ENCODE data around the gene LRRC61. TPM values are rescaled to one million over a fixed set of nuclear protein-coding genes. Genes with fewer than 3 reads are reported as not detected.

Gene LRRC61
- polyA plus RNA-seq, 2 donors, result 5.2 to 8.3 TPM

DNA sequence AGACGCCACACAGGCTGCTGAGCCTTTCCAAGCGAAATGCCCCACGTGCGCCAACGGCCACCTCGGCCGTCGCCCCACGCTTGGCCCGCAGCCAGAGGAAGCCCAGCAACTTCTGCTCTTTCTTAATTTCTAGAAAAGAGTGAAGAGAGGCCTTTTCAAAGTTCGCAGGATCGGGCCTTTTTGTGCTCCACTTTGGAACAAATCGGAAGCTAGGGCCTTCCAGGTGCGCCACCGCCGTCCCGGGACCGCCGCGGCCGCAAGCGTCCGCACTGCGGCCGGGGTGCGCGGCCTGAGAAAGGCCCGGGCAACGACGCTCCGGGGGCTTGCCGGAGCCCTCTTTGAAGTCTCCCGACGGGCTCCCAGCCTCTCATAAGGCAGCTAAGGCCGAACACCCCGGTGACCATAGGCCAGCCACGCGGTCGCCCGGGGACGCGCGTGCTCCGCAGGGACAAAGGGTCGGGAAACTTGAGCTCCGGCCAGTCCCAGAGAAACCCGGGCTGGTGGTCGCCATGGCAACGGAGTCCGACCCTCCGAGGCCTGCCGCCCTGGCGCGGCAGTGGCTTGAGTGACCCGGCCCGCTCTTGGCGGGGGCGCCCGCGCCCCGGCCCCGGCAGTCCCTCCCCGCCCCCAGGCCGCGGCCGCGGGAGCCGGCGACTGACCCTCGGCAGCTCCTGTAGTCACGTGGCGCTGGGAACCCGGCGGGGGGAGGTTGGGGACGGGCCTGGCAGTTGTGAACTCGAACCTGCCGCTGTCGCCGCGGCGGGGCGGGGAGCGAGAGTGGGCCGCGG, 45.1 kb downstream of the LRRC61 start, which contains the start of gene REPIN1:
TSS of gene REPIN1 (plus strand) at position 727 of the 788 bp plus-strand sequence. CDS start 890 bp downstream, outside the sequence.
- H3K27me3 ChIP-seq (ENCODE audit: control insufficient read depth in 1 of 2, insufficient read depth in 2 of 2, low read length in 2 of 2), result no peaks in the 10 kb centered on the region
- no peaks in the 10 kb centered on the region for H3K9me3 ChIP-seq (ENCODE audit: control insufficient read depth in 2 of 2, insufficient read depth in 1 of 2, low read depth in 1 of 2, low read length in 1 of 2)
- H3K27ac ChIP-seq (ENCODE audit: low read depth in 2 of 2, low read length in 1 of 2), result peak within 1 kb of the TSS; percentile 90
- WGBS, 2 donors, result 1% methylated on average over 81 to 85 of the region's 85 CpGs
- H3K4me1 ChIP-seq (ENCODE audit: control insufficient read depth in 2 of 2, insufficient read depth in 2 of 2, low read length in 1 of 2), result peaks cover 6 to 25% of the 10 kb centered on the region in 2 donors
- peak within 1 kb of the TSS; percentile 85 to 94 for H3K4me3 ChIP-seq (ENCODE audit: low read depth in 1 of 2, low read length in 2 of 2)
- H3K36me3 ChIP-seq (ENCODE audit: control insufficient read depth in 2 of 2, insufficient read depth in 2 of 2, low read length in 1 of 2), result peaks cover 0 to 19% of the 10 kb centered on the region in 2 donors

DNA sequence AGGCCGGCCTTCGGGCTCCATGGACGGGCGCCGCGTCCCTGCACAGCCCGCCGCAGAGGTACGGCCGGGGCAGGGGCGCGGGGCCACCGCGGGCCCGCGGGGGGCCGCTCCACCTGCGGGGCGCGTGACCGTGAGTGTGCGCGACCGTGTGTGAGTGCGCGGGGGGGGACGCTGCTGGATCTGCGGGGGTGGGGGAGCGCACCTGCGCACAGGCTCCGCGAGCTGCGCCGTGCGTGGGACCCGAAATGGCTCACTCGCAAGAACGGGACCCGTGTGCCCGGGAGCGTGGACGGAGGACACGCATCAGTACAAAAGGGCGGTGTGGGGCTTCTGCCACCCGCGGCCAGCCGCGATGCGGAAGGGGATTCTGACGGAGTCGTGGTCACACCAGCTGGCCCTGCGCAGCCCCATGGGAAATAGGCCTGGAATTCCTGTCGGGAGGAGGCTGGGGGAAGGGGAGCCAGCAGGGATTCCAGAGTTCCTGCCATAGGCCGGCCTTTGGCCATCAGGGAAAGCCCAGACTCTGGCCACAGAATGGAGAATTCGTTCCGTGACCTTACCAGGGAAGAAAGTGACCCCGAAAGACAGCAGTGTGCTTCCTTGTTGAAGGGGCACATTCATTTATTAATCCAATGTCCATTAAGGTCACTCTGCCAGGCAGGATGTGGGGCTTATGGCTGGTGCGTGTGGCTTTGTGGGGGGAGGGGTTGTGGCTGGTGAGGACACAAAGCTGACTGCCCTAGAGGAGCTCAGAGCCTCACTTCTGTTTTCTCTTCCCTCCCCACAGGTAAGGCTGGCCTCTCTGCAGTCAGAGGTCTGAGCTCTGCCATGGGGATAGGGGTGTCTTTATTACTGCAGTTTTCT, 46.0 kb downstream of the LRRC61 start:
- peak overlapping the region; percentile 85 to 94 for H3K4me3 ChIP-seq (ENCODE audit: low read depth in 1 of 2, low read length in 2 of 2)
- H3K27me3 ChIP-seq (ENCODE audit: control insufficient read depth in 1 of 2, insufficient read depth in 2 of 2, low read length in 2 of 2), result no peaks in the 10 kb centered on the region
- peaks cover 0 to 19% of the 10 kb centered on the region in 2 donors for H3K36me3 ChIP-seq (ENCODE audit: control insufficient read depth in 2 of 2, insufficient read depth in 2 of 2, low read length in 1 of 2)
- WGBS, 2 donors, result 1% methylated on average over 32 to 58 of the region's 58 CpGs
- H3K4me1 ChIP-seq (ENCODE audit: control insufficient read depth in 2 of 2, insufficient read depth in 2 of 2, low read length in 1 of 2), result peaks cover 6 to 30% of the 10 kb centered on the region in 2 donors
- peak overlapping the region; percentile 90 for H3K27ac ChIP-seq (ENCODE audit: low read depth in 2 of 2, low read length in 1 of 2)
- no peaks in the 10 kb centered on the region for H3K9me3 ChIP-seq (ENCODE audit: control insufficient read depth in 2 of 2, insufficient read depth in 1 of 2, low read depth in 1 of 2, low read length in 1 of 2)

DNA sequence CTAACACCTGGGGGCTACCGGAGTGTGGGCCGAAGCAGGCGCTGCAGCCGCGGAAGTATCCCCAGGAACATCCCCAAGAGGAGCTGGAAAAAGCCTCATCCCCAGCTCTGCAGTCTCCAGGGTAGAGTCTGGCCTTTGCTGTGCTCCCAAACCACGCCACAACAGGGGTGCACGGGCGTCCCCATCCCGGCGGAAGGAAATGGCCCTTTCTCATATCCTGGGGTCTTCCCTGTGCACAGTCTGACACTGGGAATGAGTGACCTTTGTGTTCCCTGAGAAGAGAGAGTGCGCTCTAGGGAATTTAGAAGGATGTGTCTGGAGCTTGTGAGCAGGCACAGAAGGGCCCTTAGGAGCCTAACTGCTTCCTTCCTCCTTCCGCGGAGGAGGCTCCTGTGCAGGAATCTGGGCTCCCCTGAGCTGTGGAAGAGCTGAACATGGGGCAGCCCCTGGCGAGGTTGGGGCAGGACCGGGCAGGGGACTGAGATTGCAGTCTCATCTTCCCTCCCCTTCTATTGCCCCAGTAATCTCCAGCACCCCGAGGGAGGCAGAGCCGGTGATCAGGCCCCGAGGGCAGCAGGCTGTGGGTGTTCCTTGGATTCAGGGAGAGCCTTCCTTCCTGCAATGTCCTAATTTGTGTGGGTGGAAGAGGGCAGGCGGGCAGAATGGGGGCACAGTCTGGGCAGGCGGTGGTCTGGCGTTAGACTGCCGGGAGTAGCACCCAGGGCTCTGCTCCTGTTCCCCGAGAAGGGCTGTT, 46.8 kb downstream of the LRRC61 start:
- Histone ChIP-seq H3K36me3 (ENCODE audit: control insufficient read depth in 2 of 2, insufficient read depth in 2 of 2, low read length in 1 of 2) (peaks cover 0 to 19% of the 10 kb centered on the region in 2 donors), H3K9me3 (ENCODE audit: control insufficient read depth in 2 of 2, insufficient read depth in 1 of 2, low read depth in 1 of 2, low read length in 1 of 2) (no peaks in the 10 kb centered on the region), H3K4me1 (ENCODE audit: control insufficient read depth in 2 of 2, insufficient read depth in 2 of 2, low read length in 1 of 2) (peaks cover 6 to 30% of the 10 kb centered on the region in 2 donors), H3K4me3 (ENCODE audit: low read depth in 1 of 2, low read length in 2 of 2) (peak overlapping the region; percentile 85 to 94), H3K27ac (ENCODE audit: low read depth in 2 of 2, low read length in 1 of 2) (peak overlapping the region; percentile 90), H3K27me3 (ENCODE audit: control insufficient read depth in 1 of 2, insufficient read depth in 2 of 2, low read length in 2 of 2) (no peaks in the 10 kb centered on the region)
- WGBS, 2 donors, result 23 to 31% methylated on average over 23 of the region's 23 CpGs

DNA sequence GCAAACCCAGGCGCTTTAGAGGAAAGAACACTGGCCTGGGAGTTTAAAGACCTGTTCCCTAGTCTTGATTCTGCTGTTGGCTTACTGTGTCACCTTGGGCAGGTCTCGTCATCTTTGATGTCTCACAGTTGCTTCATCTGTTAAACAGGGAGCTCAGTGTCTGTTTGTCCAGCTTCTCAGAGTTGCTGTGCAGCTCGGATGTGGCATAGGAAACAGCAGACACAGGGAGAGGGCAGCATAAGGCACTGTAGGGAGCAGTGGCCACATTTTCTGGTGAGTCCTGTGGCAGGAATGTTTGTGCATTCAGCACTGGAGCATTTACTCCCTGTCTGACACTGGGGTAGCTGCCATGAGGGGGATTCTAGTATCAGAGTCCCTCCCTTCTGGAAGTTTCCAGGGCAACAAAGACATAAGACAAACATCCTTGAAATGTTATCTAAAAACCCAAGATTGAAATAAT, 47.5 kb downstream of the LRRC61 start:
- Histone ChIP-seq H3K36me3 (ENCODE audit: control insufficient read depth in 2 of 2, insufficient read depth in 2 of 2, low read length in 1 of 2) (peaks cover 0 to 19% of the 10 kb centered on the region in 2 donors), H3K9me3 (ENCODE audit: control insufficient read depth in 2 of 2, insufficient read depth in 1 of 2, low read depth in 1 of 2, low read length in 1 of 2) (no peaks in the 10 kb centered on the region), H3K4me3 (ENCODE audit: low read depth in 1 of 2, low read length in 2 of 2) (no peak overlapping the region), H3K27ac (ENCODE audit: low read depth in 2 of 2, low read length in 1 of 2) (peak overlapping the region in 1 of 2 donors; percentile 90), H3K4me1 (ENCODE audit: control insufficient read depth in 2 of 2, insufficient read depth in 2 of 2, low read length in 1 of 2) (peaks cover 6 to 30% of the 10 kb centered on the region in 2 donors), H3K27me3 (ENCODE audit: control insufficient read depth in 1 of 2, insufficient read depth in 2 of 2, low read length in 2 of 2) (no peaks in the 10 kb centered on the region)
- 60 to 66% methylated on average over 3 of the region's 3 CpGs for WGBS, 2 donors

GRCh38 chr7:150371131-150371995, 48.2 kb downstream of the LRRC61 start:
- H3K27me3 ChIP-seq (ENCODE audit: control insufficient read depth in 1 of 2, insufficient read depth in 2 of 2, low read length in 2 of 2), result no peaks in the 10 kb centered on the region
- peaks cover 6 to 30% of the 10 kb centered on the region in 2 donors for H3K4me1 ChIP-seq (ENCODE audit: control insufficient read depth in 2 of 2, insufficient read depth in 2 of 2, low read length in 1 of 2)
- H3K4me3 ChIP-seq (ENCODE audit: low read depth in 1 of 2, low read length in 2 of 2), result no peak overlapping the region
- H3K36me3 ChIP-seq (ENCODE audit: control insufficient read depth in 2 of 2, insufficient read depth in 2 of 2, low read length in 1 of 2), result peaks cover 0 to 19% of the 10 kb centered on the region in 2 donors
- WGBS, 2 donors, result 87 to 90% methylated on average over 40 to 48 of the region's 48 CpGs
- no peak overlapping the region for H3K27ac ChIP-seq (ENCODE audit: low read depth in 2 of 2, low read length in 1 of 2)
- no peaks in the 10 kb centered on the region for H3K9me3 ChIP-seq (ENCODE audit: control insufficient read depth in 2 of 2, insufficient read depth in 1 of 2, low read depth in 1 of 2, low read length in 1 of 2)

GRCh38 chr7:150371996-150372270, 48.8 kb downstream of the LRRC61 start:
- Histone ChIP-seq H3K27me3 (ENCODE audit: control insufficient read depth in 1 of 2, insufficient read depth in 2 of 2, low read length in 2 of 2) (no peaks in the 10 kb centered on the region), H3K36me3 (ENCODE audit: control insufficient read depth in 2 of 2, insufficient read depth in 2 of 2, low read length in 1 of 2) (peaks cover 0 to 19% of the 10 kb centered on the region in 2 donors), H3K27ac (ENCODE audit: low read depth in 2 of 2, low read length in 1 of 2) (no peak overlapping the region), H3K9me3 (ENCODE audit: control insufficient read depth in 2 of 2, insufficient read depth in 1 of 2, low read depth in 1 of 2, low read length in 1 of 2) (no peaks in the 10 kb centered on the region), H3K4me1 (ENCODE audit: control insufficient read depth in 2 of 2, insufficient read depth in 2 of 2, low read length in 1 of 2) (peaks cover 6 to 30% of the 10 kb centered on the region in 2 donors), H3K4me3 (ENCODE audit: low read depth in 1 of 2, low read length in 2 of 2) (no peak overlapping the region)
- WGBS, 2 donors, result 73 to 92% methylated on average over 26 to 30 of the region's 30 CpGs

- peak overlapping the region in 1 of 2 donors; percentile 13 for H3K4me3 ChIP-seq (ENCODE audit: low read depth in 1 of 2, low read length in 2 of 2)
- peak overlapping the region; percentile 52 to 66 for H3K27ac ChIP-seq (ENCODE audit: low read depth in 2 of 2, low read length in 1 of 2)
- H3K27me3 ChIP-seq (ENCODE audit: control insufficient read depth in 1 of 2, insufficient read depth in 2 of 2, low read length in 2 of 2), result no peaks in the 10 kb centered on the region
- 81 to 86% methylated on average over 72 to 79 of the region's 79 CpGs for WGBS, 2 donors
- no peaks in the 10 kb centered on the region for H3K9me3 ChIP-seq (ENCODE audit: control insufficient read depth in 2 of 2, insufficient read depth in 1 of 2, low read depth in 1 of 2, low read length in 1 of 2)
- H3K36me3 ChIP-seq (ENCODE audit: control insufficient read depth in 2 of 2, insufficient read depth in 2 of 2, low read length in 1 of 2), result peaks cover 0 to 19% of the 10 kb centered on the region in 2 donors
- H3K4me1 ChIP-seq (ENCODE audit: control insufficient read depth in 2 of 2, insufficient read depth in 2 of 2, low read length in 1 of 2), result peaks cover 6 to 30% of the 10 kb centered on the region in 2 donors
Observed at GRCh38 chr7:150372271-150373048, 49.3 kb downstream of the LRRC61 start.

- peak overlapping the region; percentile 12 to 41 for H3K4me3 ChIP-seq (ENCODE audit: low read depth in 1 of 2, low read length in 2 of 2)
- H3K36me3 ChIP-seq (ENCODE audit: control insufficient read depth in 2 of 2, insufficient read depth in 2 of 2, low read length in 1 of 2), result peaks cover 0 to 19% of the 10 kb centered on the region in 2 donors
- H3K27ac ChIP-seq (ENCODE audit: low read depth in 2 of 2, low read length in 1 of 2), result peak overlapping the region; percentile 52 to 84
- H3K9me3 ChIP-seq (ENCODE audit: control insufficient read depth in 2 of 2, insufficient read depth in 1 of 2, low read depth in 1 of 2, low read length in 1 of 2), result no peaks in the 10 kb centered on the region
- WGBS, 2 donors, result 51 to 58% methylated on average over 20 to 21 of the region's 21 CpGs
- H3K4me1 ChIP-seq (ENCODE audit: control insufficient read depth in 2 of 2, insufficient read depth in 2 of 2, low read length in 1 of 2), result peaks cover 6 to 30% of the 10 kb centered on the region in 2 donors
- H3K27me3 ChIP-seq (ENCODE audit: control insufficient read depth in 1 of 2, insufficient read depth in 2 of 2, low read length in 2 of 2), result no peaks in the 10 kb centered on the region
Observed at GRCh38 chr7:150373049-150373801, 50.1 kb downstream of the LRRC61 start.
